ENCODE data around the gene HSPB6. TPM values are rescaled to one million over a fixed set of nuclear protein-coding genes. Genes with fewer than 3 reads are reported as not detected.

The HSPB6 gene
- total RNA-seq, 2 donors from 2014 or later = 78.6 to 130 TPM

GRCh38 chr19:35757231-35757748 lies 461 bp upstream of the HSPB6 start:
- Histone ChIP-seq H3K9me3 (no peaks in the 10 kb centered on the region), H3K4me1 (ENCODE audit: control insufficient read depth in 1 of 2, low read depth in 2 of 2) (peaks cover 11 to 52% of the 10 kb centered on the region in 2 donors), H3K27ac (peak overlapping the region; percentile 98 to 99), H3K36me3 (peaks cover 17% of the 10 kb centered on the region), H3K4me3 (peak overlapping the region; percentile 77), H3K27me3 (replicated peaks; ENCODE audit: insufficient read depth) (no peaks in the 10 kb centered on the region)
- no peak for TF ChIP-seq CTCF (IDR thresholded peaks at IDR 0.05)
- ATAC-seq (ENCODE audit: insufficient number of reproducible peaks, low FRiP score, low read depth) = peak; percentile 57
- peak; percentile 76 for DNase-seq (ENCODE audit: low spot score)

GRCh38 chr19:35755550-35756376 lies 1.1 kb downstream of the HSPB6 start:
- Histone ChIP-seq H3K27me3 (replicated peaks; ENCODE audit: insufficient read depth) (no peaks in the 10 kb centered on the region), H3K36me3 (peaks cover 19% of the 10 kb centered on the region), H3K27ac (peak overlapping the region; percentile 98 to 99), H3K9me3 (no peaks in the 10 kb centered on the region), H3K4me1 (ENCODE audit: control insufficient read depth in 1 of 2, low read depth in 2 of 2) (peaks cover 11 to 48% of the 10 kb centered on the region in 2 donors), H3K4me3 (peak overlapping the region; percentile 77)
- DNase-seq (ENCODE audit: low spot score) (no peak), ATAC-seq (ENCODE audit: insufficient number of reproducible peaks, low FRiP score, low read depth) (no peak)
- TF ChIP-seq CTCF (IDR thresholded peaks at IDR 0.05) = no peak

GRCh38 chr19:35755131-35755549 lies 1.7 kb downstream of the HSPB6 start:
- ATAC-seq (ENCODE audit: insufficient number of reproducible peaks, low FRiP score, low read depth) (no peak), DNase-seq (ENCODE audit: low spot score) (no peak)
- Histone ChIP-seq H3K4me1 (ENCODE audit: control insufficient read depth in 1 of 2, low read depth in 2 of 2) (peaks cover 11 to 51% of the 10 kb centered on the region in 2 donors), H3K4me3 (peak overlapping the region; percentile 77), H3K27ac (peak overlapping the region; percentile 98 to 99), H3K36me3 (peaks cover 19% of the 10 kb centered on the region), H3K9me3 (no peaks in the 10 kb centered on the region), H3K27me3 (replicated peaks; ENCODE audit: insufficient read depth) (no peaks in the 10 kb centered on the region)
- TF ChIP-seq CTCF (IDR thresholded peaks at IDR 0.05) = no peak

- Histone ChIP-seq H3K4me1 (ENCODE audit: control insufficient read depth in 1 of 2, low read depth in 2 of 2) (peaks cover 15 to 53% of the 10 kb centered on the region in 2 donors), H3K27ac (peak overlapping the region; percentile 98 to 99), H3K4me3 (peak overlapping the region; percentile 77), H3K36me3 (peaks cover 19% of the 10 kb centered on the region), H3K27me3 (replicated peaks; ENCODE audit: insufficient read depth) (no peaks in the 10 kb centered on the region), H3K9me3 (no peaks in the 10 kb centered on the region)
- TF ChIP-seq CTCF (IDR thresholded peaks at IDR 0.05) = no peak
- ATAC-seq (ENCODE audit: insufficient number of reproducible peaks, low FRiP score, low read depth) (no peak), DNase-seq (ENCODE audit: low spot score) (no peak)
Measured at GRCh38 chr19:35754370-35755130, 2.3 kb downstream of the HSPB6 start.

Measured in thoracic aorta (tissue), 2 donors.